Endodermal cell (in vitro differentiated cells): ENCODE measurements around the gene ZNG1A. TPM values are rescaled to one million over a fixed set of nuclear protein-coding genes. Genes with fewer than 3 reads are reported as not detected.
A peak's percentile ranks its signal among the peaks of the same experiment; 100 is the strongest.
"Not testable (repeated sequence)": the region's sequence is repeated elsewhere in the genome, so short reads cannot be mapped to it uniquely, and the experiment has no call there.

Experiments used
- DNase-seq: peaks from one replicate; pipeline ENCODE4 v3.0.0-alpha.2; 2017
- H3K27ac ChIP-seq: 2 replicates; pipeline ENCODE4 v1.5.1; 2013; ENCODE audit warnings: mild to moderate bottlenecking, low read depth, low read length, moderate library complexity
- H3K27me3 ChIP-seq: 2 replicates; pipeline ENCODE4 v1.6.1; 2013; ENCODE audit warnings: mild to moderate bottlenecking, low read length, moderate library complexity; ENCODE audit not compliant: insufficient read depth, control insufficient read depth, poor library complexity, severe bottlenecking
- H3K36me3 ChIP-seq: 2 replicates; pipeline ENCODE4 v1.7.0; 2013; ENCODE audit warnings: mild to moderate bottlenecking, low read length, moderate library complexity; ENCODE audit not compliant: control insufficient read depth, insufficient read depth
- H3K4me1 ChIP-seq: one replicate; pipeline ENCODE4 v1.7.0; 2013; ENCODE audit warnings: low read length; ENCODE audit not compliant: control insufficient read depth, insufficient read depth
- H3K4me3 ChIP-seq: 2 replicates; pipeline ENCODE4 v1.5.1; 2013; ENCODE audit warnings: mild to moderate bottlenecking, low read length, moderate library complexity
- H3K9ac ChIP-seq: 2 replicates; pipeline ENCODE4 v1.6.1; 2013; ENCODE audit warnings: mild to moderate bottlenecking, low read length, moderate library complexity; ENCODE audit not compliant: poor library complexity, severe bottlenecking; ENCODE audit errors: extremely low read depth
- H3K9me3 ChIP-seq: 2 replicates; pipeline ENCODE4 v1.6.1; 2013; ENCODE audit warnings: mild to moderate bottlenecking, low read length, moderate library complexity; ENCODE audit not compliant: control insufficient read depth
- H3K27ac Mint-ChIP-seq: 2 replicates; pipeline ENCODE4 v1.8.0; 2020; ENCODE audit warnings: mixed read lengths
- H3K27me3 Mint-ChIP-seq: 2 replicates; pipeline ENCODE4 v1.8.0; 2021; ENCODE audit warnings: mild to moderate bottlenecking, mixed read lengths; ENCODE audit not compliant: insufficient read depth
- H3K36me3 Mint-ChIP-seq: 2 replicates; pipeline ENCODE4 v1.8.0; 2020; ENCODE audit warnings: low read depth, mixed read lengths
- H3K4me1 Mint-ChIP-seq: 2 replicates; pipeline ENCODE4 v1.8.0; 2020; ENCODE audit warnings: mixed read lengths
- H3K4me3 Mint-ChIP-seq: 2 replicates; pipeline ENCODE4 v1.8.0; 2020; ENCODE audit warnings: mild to moderate bottlenecking, moderate library complexity, mixed read lengths
- H3K9me3 Mint-ChIP-seq: 2 replicates; pipeline ENCODE4 v1.8.0; 2020; ENCODE audit warnings: mild to moderate bottlenecking, mixed read lengths
- CTCF ChIP-seq: fragments of 200-600 bp; sonication (generic); conservative IDR thresholded peaks from 2 replicates; pipeline ENCODE4 v1.5.0; 2021; ENCODE audit warnings: antibody characterized with exemption, mild to moderate bottlenecking
- WGBS, 2 experiments: methylation state at CpG; one replicate each; pipeline versions ENCODE4 v1.1.5 to v1.1.7; 2013; ENCODE audit warnings: missing lambda C conversion rate in 2 of 2, mixed read lengths in 1 of 2; ENCODE audit not compliant: insufficient coverage in 1 of 2, insufficient read length in 1 of 2; 5-methylcytosine and 5-hydroxymethylcytosine counted together
- total RNA-seq, 2 donors: library from RNA; stranded (reverse); fragmentation: NEBNext Ultra II Directional in 1 of 2; extraction: Animal tissue kit (Norgen Biotek cat#: 25700) in 1 of 2; gene quantifications; 2 replicates in 1 of 2; 3 replicates in 1 of 2; pipeline ENCODE4 v1.2.1, GENCODE V29; 2021

Gene ZNG1A
- total RNA-seq, 2 donors from 2014 or later, result 45.7 to 68.5 TPM

GRCh38 chr9:215631-216155, 36.8 kb upstream of the ZNG1A start:
- Histone ChIP-seq H3K4me3 (peak overlapping the region; percentile 80), H3K9me3 (no peaks in the 10 kb centered on the region), H3K27me3 (peaks cover 7% of the 10 kb centered on the region), H3K4me1 (no peaks in the 10 kb centered on the region), H3K27ac (no peak overlapping the region), H3K9ac (peak overlapping the region; percentile 58), H3K36me3 (no peaks in the 10 kb centered on the region)
- WGBS, 2 experiments, result 71% methylated on average over 6 of the region's 6 CpGs; no CpG with 5 or more reads in 1 of the 2 experiments
- DNase-seq, result no peak
- H3K36me3 Mint-ChIP-seq, result no peaks in the 10 kb centered on the region
- H3K27ac Mint-ChIP-seq, result no peak overlapping the region
- H3K9me3 Mint-ChIP-seq, result peaks cover 2% of the 10 kb centered on the region
- no peak for TF ChIP-seq CTCF
- peaks cover 18% of the 10 kb centered on the region for H3K27me3 Mint-ChIP-seq
- peaks cover 28% of the 10 kb centered on the region for H3K4me1 Mint-ChIP-seq
- peak overlapping the region; percentile 67 for H3K4me3 Mint-ChIP-seq

GRCh38 chr9:214648-215493, 36.0 kb upstream of the ZNG1A start, which contains the start of gene DOCK8:
Gene DOCK8, plus strand, starts transcription at chr9:214865. Its CDS starts 112 bp downstream, at chr9:214977.
- Histone ChIP-seq H3K9me3 (no peaks in the 10 kb centered on the region), H3K36me3 (no peaks in the 10 kb centered on the region), H3K4me3 (peak within 1 kb of the TSS; percentile 80), H3K4me1 (no peaks in the 10 kb centered on the region), H3K27me3 (peaks cover 7% of the 10 kb centered on the region), H3K27ac (no peak within 1 kb of the TSS), H3K9ac (peak within 1 kb of the TSS; percentile 58)
- peaks cover 2% of the 10 kb centered on the region for H3K9me3 Mint-ChIP-seq
- no peaks in the 10 kb centered on the region for H3K36me3 Mint-ChIP-seq
- DNase-seq, result peak; percentile 93
- 0 to 1% methylated on average over 8 to 103 of the region's 103 CpGs for WGBS, 2 experiments
- peak within 1 kb of the TSS; percentile 67 for H3K4me3 Mint-ChIP-seq
- TF ChIP-seq CTCF, result peak; percentile 68
- H3K27ac Mint-ChIP-seq, result peak within 1 kb of the TSS; percentile 83
- peaks cover 18% of the 10 kb centered on the region for H3K27me3 Mint-ChIP-seq
- H3K4me1 Mint-ChIP-seq, result peaks cover 23% of the 10 kb centered on the region

GRCh38 chr9:214351-214647, 35.4 kb upstream of the ZNG1A start:
- H3K27ac Mint-ChIP-seq, result no peak overlapping the region
- H3K9me3 Mint-ChIP-seq, result peaks cover 2% of the 10 kb centered on the region
- H3K27me3 Mint-ChIP-seq, result peaks cover 18% of the 10 kb centered on the region
- Histone ChIP-seq H3K9ac (peak overlapping the region; percentile 58), H3K27me3 (peaks cover 7% of the 10 kb centered on the region), H3K4me1 (no peaks in the 10 kb centered on the region), H3K9me3 (no peaks in the 10 kb centered on the region), H3K27ac (no peak overlapping the region), H3K4me3 (peak overlapping the region; percentile 80), H3K36me3 (no peaks in the 10 kb centered on the region)
- peak overlapping the region; percentile 67 for H3K4me3 Mint-ChIP-seq
- no peak for DNase-seq
- WGBS, 2 experiments, result 13 to 16% methylated on average over 7 to 14 of the region's 14 CpGs
- no peaks in the 10 kb centered on the region for H3K36me3 Mint-ChIP-seq
- H3K4me1 Mint-ChIP-seq, result peaks cover 20% of the 10 kb centered on the region
- no peak for TF ChIP-seq CTCF

DNA sequence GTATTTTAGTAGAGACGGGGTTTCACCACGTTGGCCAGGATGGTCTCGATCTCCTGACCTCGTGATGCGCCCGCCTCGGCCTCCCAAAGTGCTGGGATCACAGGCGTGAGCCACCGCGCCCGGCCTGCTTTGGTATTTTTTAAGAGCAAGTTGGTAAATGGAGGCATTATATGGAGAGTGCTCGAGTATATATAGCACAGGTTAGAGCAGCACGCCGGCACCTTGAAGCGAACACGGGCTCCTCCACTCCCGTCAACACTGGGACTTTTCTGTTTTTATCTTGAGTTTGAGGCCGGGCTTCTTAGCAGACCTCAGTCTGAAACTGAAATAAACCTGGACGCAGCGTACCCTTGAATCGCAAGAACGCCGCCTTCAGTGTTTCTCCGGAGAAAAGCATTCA, 35.0 kb upstream of the ZNG1A start:
- Mint-ChIP-seq H3K27me3 (peaks cover 18% of the 10 kb centered on the region), H3K4me3 (peak overlapping the region; percentile 67), H3K4me1 (peaks cover 20% of the 10 kb centered on the region)
- not testable (repeated sequence) for DNase-seq, H3K27ac Mint-ChIP-seq, H3K27ac ChIP-seq, H3K36me3 Mint-ChIP-seq, H3K9me3 Mint-ChIP-seq, H3K4me1 ChIP-seq, H3K27me3 ChIP-seq, H3K9ac ChIP-seq, H3K36me3 ChIP-seq, H3K9me3 ChIP-seq
- WGBS, 2 experiments, result 96 to 97% methylated on average over 7 to 24 of the region's 24 CpGs
- H3K4me3 ChIP-seq, result peak overlapping the region; percentile 80
